Ovary (tissue), 3 donors: Measurements from ENCODE around the gene SLC4A1.

Source experiments
- POLR2A ChIP-seq: fragments of 450-650 bp; IDR thresholded peaks from one replicate; pipeline ENCODE4 v1.6.1; 2017; ENCODE audit warnings: antibody characterized with exemption, mild to moderate bottlenecking, moderate library complexity
- TF ChIP-seq, protein P1 (sequence below), 3 donors: fragments of 450-650 bp in 2 of 3; fragments of 200-600 bp in 1 of 3; IDR thresholded peaks; one replicate each; pipeline versions ENCODE4 v1.5.1 to v1.8.0; 2016 to 2022; ENCODE audit warnings: antibody characterized with exemption in 3 of 3, mild to moderate bottlenecking in 1 of 3
- donor health status: DM: no; HTN: no; CAD: no.

DNA sequence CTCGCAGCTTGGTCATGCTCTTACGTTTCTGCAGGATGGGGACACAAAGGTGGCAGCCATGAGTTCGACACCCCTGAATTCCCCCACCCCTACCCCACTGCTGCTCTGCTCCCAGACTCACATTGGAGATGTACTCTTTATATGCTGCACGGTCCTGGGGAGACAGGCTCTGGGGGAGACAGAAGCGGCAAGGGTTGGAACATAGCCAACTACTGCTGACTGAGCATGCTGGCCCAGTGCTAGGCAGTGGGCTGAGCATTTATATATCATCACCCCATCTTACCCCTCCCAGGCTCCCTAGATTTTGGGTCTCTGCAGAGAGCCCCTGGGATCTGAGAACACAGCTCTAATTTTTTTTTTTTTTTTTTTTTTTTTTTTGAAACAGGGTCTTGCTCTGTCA, 60.2 kb downstream of the SLC4A1 start:
- TF ChIP-seq, protein P1, sequence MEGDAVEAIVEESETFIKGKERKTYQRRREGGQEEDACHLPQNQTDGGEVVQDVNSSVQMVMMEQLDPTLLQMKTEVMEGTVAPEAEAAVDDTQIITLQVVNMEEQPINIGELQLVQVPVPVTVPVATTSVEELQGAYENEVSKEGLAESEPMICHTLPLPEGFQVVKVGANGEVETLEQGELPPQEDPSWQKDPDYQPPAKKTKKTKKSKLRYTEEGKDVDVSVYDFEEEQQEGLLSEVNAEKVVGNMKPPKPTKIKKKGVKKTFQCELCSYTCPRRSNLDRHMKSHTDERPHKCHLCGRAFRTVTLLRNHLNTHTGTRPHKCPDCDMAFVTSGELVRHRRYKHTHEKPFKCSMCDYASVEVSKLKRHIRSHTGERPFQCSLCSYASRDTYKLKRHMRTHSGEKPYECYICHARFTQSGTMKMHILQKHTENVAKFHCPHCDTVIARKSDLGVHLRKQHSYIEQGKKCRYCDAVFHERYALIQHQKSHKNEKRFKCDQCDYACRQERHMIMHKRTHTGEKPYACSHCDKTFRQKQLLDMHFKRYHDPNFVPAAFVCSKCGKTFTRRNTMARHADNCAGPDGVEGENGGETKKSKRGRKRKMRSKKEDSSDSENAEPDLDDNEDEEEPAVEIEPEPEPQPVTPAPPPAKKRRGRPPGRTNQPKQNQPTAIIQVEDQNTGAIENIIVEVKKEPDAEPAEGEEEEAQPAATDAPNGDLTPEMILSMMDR (IDR thresholded peaks at IDR 0.05): no peak
- no peak for TF ChIP-seq POLR2A
